Loucy (cell line): ENCODE measurements around the gene NSUN6.

Experiments used
- H2AFZ ChIP-seq: fragments of 200-600 bp; sonication (generic); 2 replicates; pipeline ENCODE4 v1.6.0; 2016; ENCODE audit warnings: antibody characterized with exemption, mild to moderate bottlenecking, low read length, moderate library complexity
- H3F3A ChIP-seq: fragments of 200-600 bp; 2 replicates; pipeline ENCODE4 v1.6.0; 2016; ENCODE audit warnings: antibody characterized with exemption, low read depth, mild to moderate bottlenecking
- H3K27me3 ChIP-seq: fragments of 200-600 bp; sonication (generic); 2 replicates; pipeline ENCODE4 v1.6.1; 2014; ENCODE audit warnings: low read length, mild to moderate bottlenecking; ENCODE audit not compliant: insufficient read depth, poor library complexity, severe bottlenecking
- H3K36me3 ChIP-seq: fragments of 200-600 bp; sonication (generic); 2 replicates; pipeline ENCODE4 v1.6.1; 2016; ENCODE audit warnings: low read length; ENCODE audit not compliant: insufficient read depth
- H3K4me1 ChIP-seq: fragments of 200-600 bp; sonication (generic); 2 replicates; pipeline ENCODE4 v1.5.1; 2014; ENCODE audit warnings: low read length, mild to moderate bottlenecking; ENCODE audit not compliant: insufficient read depth, poor library complexity, severe bottlenecking
- H3K4me2 ChIP-seq: fragments of 200-600 bp; sonication (generic); 2 replicates; pipeline ENCODE4 v1.6.0; 2014; ENCODE audit warnings: antibody characterized with exemption, low read length, low read depth, mild to moderate bottlenecking; ENCODE audit not compliant: poor library complexity, severe bottlenecking
- H3K4me3 ChIP-seq: fragments of 200-600 bp; sonication (generic); 2 replicates; pipeline ENCODE4 v1.5.1; 2014; ENCODE audit warnings: low read length, mild to moderate bottlenecking, mixed read lengths; ENCODE audit not compliant: poor library complexity, severe bottlenecking
- H3K79me2 ChIP-seq: fragments of 200-600 bp; sonication (generic); 2 replicates; pipeline ENCODE4 v1.6.1; 2014; ENCODE audit warnings: low read length; ENCODE audit not compliant: insufficient read depth
- H3K9ac ChIP-seq: fragments of 200-600 bp; sonication (generic); 2 replicates; pipeline ENCODE4 v1.6.0; 2014; ENCODE audit warnings: mild to moderate bottlenecking, low read depth, low read length, moderate library complexity; ENCODE audit not compliant: poor library complexity, severe bottlenecking
- H3K9me2 ChIP-seq: fragments of 200-600 bp; sonication (generic); replicated peaks from 2 replicates; pipeline ENCODE4 v1.6.1; 2016; ENCODE audit warnings: low read depth, low read length, mixed read lengths
- H3K9me3 ChIP-seq: fragments of 200-600 bp; sonication (generic); 2 replicates; pipeline ENCODE4 v1.6.1; 2014; ENCODE audit warnings: mild to moderate bottlenecking, antibody characterized with exemption, low read length, low read depth; ENCODE audit not compliant: insufficient read depth
- H4K20me1 ChIP-seq: fragments of 200-600 bp; sonication (generic); 2 replicates; pipeline ENCODE4 v1.6.0; 2014; ENCODE audit warnings: antibody characterized with exemption, low read length, mild to moderate bottlenecking; ENCODE audit not compliant: insufficient read depth, poor library complexity, severe bottlenecking
- CTCF ChIP-seq: fragments of 200-600 bp; sonication (generic); conservative IDR thresholded peaks from 2 replicates; pipeline ENCODE4 v1.5.1; 2014; ENCODE audit warnings: mild to moderate bottlenecking, antibody characterized with exemption, low read length
- EZH2phosphoT487 ChIP-seq: fragments of 200-600 bp; IDR thresholded peaks from 2 replicates; pipeline ENCODE4 v1.6.1; 2018; ENCODE audit warnings: antibody characterized with exemption, mild to moderate bottlenecking, moderate library complexity, borderline replicate concordance

The NSUN6 gene

GRCh38 chr10:18504161-18504560 is 147.2 kb downstream of the NSUN6 start:
- Histone ChIP-seq H3F3A (no peaks in the 10 kb centered on the region), H3K4me3 (no peak overlapping the region), H2AFZ (no peak overlapping the region), H4K20me1 (no peaks in the 10 kb centered on the region), H3K4me2 (no peak overlapping the region), H3K9ac (no peak overlapping the region), H3K79me2 (no peaks in the 10 kb centered on the region), H3K36me3 (no peaks in the 10 kb centered on the region), H3K4me1 (no peaks in the 10 kb centered on the region), H3K9me3 (no peaks in the 10 kb centered on the region), H3K9me2 (no peaks in the 10 kb centered on the region), H3K27me3 (no peaks in the 10 kb centered on the region)
- TF ChIP-seq EZH2phosphoT487 = no peak

- Histone ChIP-seq H3K79me2 (no peaks in the 10 kb centered on the region), H3K9me3 (no peaks in the 10 kb centered on the region), H3K36me3 (no peaks in the 10 kb centered on the region), H3K4me1 (no peaks in the 10 kb centered on the region), H4K20me1 (no peaks in the 10 kb centered on the region), H3K9me2 (no peaks in the 10 kb centered on the region), H2AFZ (no peak overlapping the region), H3F3A (no peaks in the 10 kb centered on the region), H3K27me3 (no peaks in the 10 kb centered on the region), H3K4me3 (no peak overlapping the region), H3K9ac (no peak overlapping the region), H3K4me2 (no peak overlapping the region)
- no peak for TF ChIP-seq EZH2phosphoT487
- no peak for TF ChIP-seq CTCF
Measured at GRCh38 chr10:18501629-18502028, 149.8 kb downstream of the NSUN6 start.

GRCh38 chr10:18501198-18501597 is 150.2 kb downstream of the NSUN6 start:
- Histone ChIP-seq H3K27me3 (no peaks in the 10 kb centered on the region), H3K4me1 (no peaks in the 10 kb centered on the region), H2AFZ (no peak overlapping the region), H3K9me3 (no peaks in the 10 kb centered on the region), H3K4me2 (no peak overlapping the region), H4K20me1 (no peaks in the 10 kb centered on the region), H3K9me2 (no peaks in the 10 kb centered on the region), H3K79me2 (no peaks in the 10 kb centered on the region), H3K9ac (no peak overlapping the region), H3F3A (no peaks in the 10 kb centered on the region), H3K4me3 (no peak overlapping the region), H3K36me3 (no peaks in the 10 kb centered on the region)
- TF ChIP-seq EZH2phosphoT487 (no peak), CTCF (no peak)

GRCh38 chr10:18500576-18500975 is 150.8 kb downstream of the NSUN6 start:
- H4K20me1 ChIP-seq = no peaks in the 10 kb centered on the region
- no peaks in the 10 kb centered on the region for H3F3A ChIP-seq
- no peaks in the 10 kb centered on the region for H3K79me2 ChIP-seq
- no peak overlapping the region for H3K4me3 ChIP-seq
- H3K4me1 ChIP-seq = no peaks in the 10 kb centered on the region
- H3K9ac ChIP-seq = no peak overlapping the region
- no peak overlapping the region for H2AFZ ChIP-seq
- no peaks in the 10 kb centered on the region for H3K9me2 ChIP-seq
- no peaks in the 10 kb centered on the region for H3K9me3 ChIP-seq
- no peak overlapping the region for H3K4me2 ChIP-seq
- TF ChIP-seq CTCF = no peak
- TF ChIP-seq EZH2phosphoT487 = no peak
- H3K27me3 ChIP-seq = no peaks in the 10 kb centered on the region
- no peaks in the 10 kb centered on the region for H3K36me3 ChIP-seq
